GM23338 (cell line): Measurements from ENCODE around the gene C13orf46. TPM values are rescaled to one million over a fixed set of nuclear protein-coding genes. Genes with fewer than 3 reads are reported as not detected.

Source experiments
- ATAC-seq: fragments of 200-7000 bp; cut with Tn5 transposase; 3 replicates; pipeline ENCODE4 v1.9.1; 2020
- DNase-seq: peaks from one replicate; pipeline ENCODE4 v3.0.0-alpha.2; 2015; ENCODE audit warnings: low spot score
- H2AFZ ChIP-seq: fragments of 200-600 bp; sonication (generic); 2 replicates; pipeline ENCODE4 v1.8.0; 2016; ENCODE audit warnings: antibody characterized with exemption, mild to moderate bottlenecking, moderate library complexity
- H3F3A ChIP-seq: fragments of 200-600 bp; sonication (generic); replicated peaks from 2 replicates; pipeline ENCODE4 v1.8.0; 2017; ENCODE audit warnings: antibody characterized with exemption, mixed run types, low read depth
- H3K27ac ChIP-seq: fragments of 200-600 bp; sonication (generic); 2 replicates; pipeline ENCODE4 v1.6.1; 2016; ENCODE audit warnings: low read depth
- H3K27me3 ChIP-seq: fragments of 200-600 bp; sonication (generic); 2 replicates; pipeline ENCODE4 v1.8.0; 2016; ENCODE audit warnings: mild to moderate bottlenecking, mixed run types, moderate library complexity; ENCODE audit not compliant: insufficient read depth
- H3K36me3 ChIP-seq: fragments of 200-600 bp; sonication (generic); 2 replicates; pipeline ENCODE4 v1.8.0; 2016; ENCODE audit warnings: mild to moderate bottlenecking; ENCODE audit not compliant: insufficient read depth
- H3K4me1 ChIP-seq: fragments of 200-600 bp; sonication (generic); 2 replicates; pipeline ENCODE4 v1.8.0; 2016; ENCODE audit warnings: mild to moderate bottlenecking, moderate library complexity; ENCODE audit not compliant: insufficient read depth
- H3K4me2 ChIP-seq: fragments of 200-600 bp; sonication (generic); 2 replicates; pipeline ENCODE4 v1.7.1; 2017; ENCODE audit warnings: mixed run types
- H3K4me3 ChIP-seq: fragments of 200-600 bp; sonication (generic); 2 replicates; pipeline ENCODE4 v1.6.1; 2016; ENCODE audit warnings: mixed run types
- H3K79me2 ChIP-seq: fragments of 200-600 bp; sonication (generic); replicated peaks from 2 replicates; pipeline ENCODE4 v1.8.0; 2017; ENCODE audit warnings: mild to moderate bottlenecking; ENCODE audit not compliant: insufficient read depth
- H3K9me2 ChIP-seq: fragments of 200-600 bp; sonication (generic); 2 replicates; pipeline ENCODE4 v1.8.0; 2017; ENCODE audit not compliant: insufficient read depth
- H4K20me1 ChIP-seq: fragments of 200-600 bp; sonication (generic); replicated peaks from 2 replicates; pipeline ENCODE4 v1.8.0; 2017; ENCODE audit warnings: mild to moderate bottlenecking; ENCODE audit not compliant: insufficient read depth
- H3K27ac Mint-ChIP-seq: 2 replicates; pipeline ENCODE4 v1.8.0; 2020; ENCODE audit warnings: inconsistent platforms, mild to moderate bottlenecking, moderate library complexity, mixed read lengths
- H3K27me3 Mint-ChIP-seq: 3 replicates; pipeline ENCODE4 v1.8.0; 2022; ENCODE audit warnings: low read depth, mild to moderate bottlenecking, moderate library complexity, mixed read lengths, inconsistent platforms; ENCODE audit not compliant: insufficient read depth, poor library complexity
- H3K36me3 Mint-ChIP-seq: 3 replicates; pipeline ENCODE4 v1.8.0; 2021; ENCODE audit warnings: low read depth, mild to moderate bottlenecking, inconsistent platforms, moderate library complexity, mixed read lengths
- H3K4me1 Mint-ChIP-seq: 3 replicates; pipeline ENCODE4 v1.8.0; 2020; ENCODE audit warnings: mild to moderate bottlenecking, inconsistent platforms, mixed read lengths
- H3K4me3 Mint-ChIP-seq: 3 replicates; pipeline ENCODE4 v1.8.0; 2021; ENCODE audit warnings: moderate library complexity, mild to moderate bottlenecking, inconsistent platforms, mixed read lengths
- H3K9me3 Mint-ChIP-seq: 3 replicates; pipeline ENCODE4 v1.8.0; 2020; ENCODE audit warnings: moderate library complexity, mild to moderate bottlenecking, inconsistent platforms, mixed read lengths
- CREB1 ChIP-seq: fragments of 250-450 bp; sonication (Bioruptor Pico); IDR thresholded peaks from 2 replicates; pipeline ENCODE4 v1.5.0; 2020; ENCODE audit warnings: low read depth, mild to moderate bottlenecking, moderate library complexity
- ETS1 ChIP-seq: IDR thresholded peaks from 2 replicates; pipeline ENCODE4 v1.6.1; 2016; ENCODE audit warnings: antibody characterized with exemption
- NANOG ChIP-seq: IDR thresholded peaks from 2 replicates; pipeline ENCODE4 v1.6.1; 2016; ENCODE audit warnings: antibody characterized with exemption, borderline replicate concordance
- STAT1 ChIP-seq: IDR thresholded peaks from one replicate; pipeline ENCODE4 v1.6.1; 2016; ENCODE audit warnings: antibody characterized with exemption; ENCODE audit not compliant: unreplicated experiment
- ZNF114 ChIP-seq: fragments of 250-450 bp; sonication (Bioruptor Pico); IDR thresholded peaks from 2 replicates; pipeline ENCODE4 v1.5.0; 2020; ENCODE audit warnings: mild to moderate bottlenecking, moderate library complexity
- ZNF462 ChIP-seq: fragments of 250-450 bp; sonication (Bioruptor Pico); IDR thresholded peaks from 2 replicates; pipeline ENCODE4 v1.5.0; 2020; ENCODE audit warnings: mild to moderate bottlenecking, moderate library complexity
- polyA plus RNA-seq: library from polyadenylated mRNA; unstranded; fragments of >200 nt; fragmentation: Nextera tagmentation; extraction: Ambion mirVana; gene quantifications from 2 replicates; pipeline ENCODE4 v1.2.1, GENCODE V29; 2016
- total RNA-seq: library from RNA; depleted of rRNA; stranded (reverse); fragments of >200 nt; shearing (Covaris generic); gene quantifications from 2 replicates; pipeline ENCODE4 v1.2.3, GENCODE V29; 2014

The C13orf46 gene
- total and polyA plus RNA-seq, 2 experiments from 2014 or later, result 0.44 to 1.5 TPM

GRCh38 chr13:113958373-113958772, 15.5 kb downstream of the C13orf46 start:
- Mint-ChIP-seq H3K4me3 (no peak overlapping the region), H3K27ac (no peak overlapping the region), H3K9me3 (peaks cover 85% of the 10 kb centered on the region), H3K36me3 (peaks cover 50% of the 10 kb centered on the region), H3K27me3 (peaks cover 20% of the 10 kb centered on the region), H3K4me1 (no peaks in the 10 kb centered on the region; the same call in 2 of the 3 replicates)
- H3K27ac ChIP-seq, result no peak overlapping the region
- H3K4me3 ChIP-seq, result no peak overlapping the region
- no peaks in the 10 kb centered on the region for H4K20me1 ChIP-seq
- H3F3A ChIP-seq, result no peaks in the 10 kb centered on the region
- H3K9me2 ChIP-seq, result no peaks in the 10 kb centered on the region
- H2AFZ ChIP-seq, result no peak overlapping the region
- H3K27me3 ChIP-seq, result no peaks in the 10 kb centered on the region
- TF ChIP-seq NANOG (no peak), STAT1 (no peak), ZNF462 (CRISPR knock-in tag) (no peak), ZNF114 (CRISPR knock-in tag) (no peak), ETS1 (no peak)
- no peak overlapping the region for H3K4me2 ChIP-seq
- DNase-seq (no peak), ATAC-seq (no peak)
- H3K4me1 ChIP-seq, result no peaks in the 10 kb centered on the region
- no peaks in the 10 kb centered on the region for H3K79me2 ChIP-seq
- no peaks in the 10 kb centered on the region for H3K36me3 ChIP-seq

GRCh38 chr13:113956571-113956970, 17.3 kb downstream of the C13orf46 start:
- Histone ChIP-seq H3F3A (no peaks in the 10 kb centered on the region), H3K27ac (no peak overlapping the region), H3K36me3 (no peaks in the 10 kb centered on the region), H2AFZ (no peak overlapping the region), H3K27me3 (no peaks in the 10 kb centered on the region), H3K4me1 (no peaks in the 10 kb centered on the region), H4K20me1 (no peaks in the 10 kb centered on the region), H3K4me3 (no peak overlapping the region), H3K9me2 (no peaks in the 10 kb centered on the region), H3K79me2 (no peaks in the 10 kb centered on the region), H3K4me2 (no peak overlapping the region)
- peaks cover 47% of the 10 kb centered on the region for H3K36me3 Mint-ChIP-seq
- peaks cover 71% of the 10 kb centered on the region for H3K9me3 Mint-ChIP-seq
- H3K4me3 Mint-ChIP-seq, result no peak overlapping the region
- no peaks in the 10 kb centered on the region; the same call in 2 of the 3 replicates for H3K4me1 Mint-ChIP-seq
- ATAC-seq (no peak), DNase-seq (no peak)
- H3K27me3 Mint-ChIP-seq, result peaks cover 17% of the 10 kb centered on the region
- no peak overlapping the region for H3K27ac Mint-ChIP-seq
- TF ChIP-seq CREB1 (CRISPR knock-in tag) (no peak), ZNF462 (CRISPR knock-in tag) (no peak), ZNF114 (CRISPR knock-in tag) (no peak)
